IMR-90 (cell line): ENCODE data around the gene PLEKHH1. TPM values are rescaled to one million over a fixed set of nuclear protein-coding genes. Genes with fewer than 3 reads are reported as not detected.
A peak's percentile ranks its signal among the peaks of the same experiment; 100 is the strongest.

ENCODE experiments used
- ATAC-seq: fragments of 200-7000 bp; cut with Tn5 transposase; 2 replicates; pipeline ENCODE4 v1.9.1; 2020; ENCODE audit warnings: low read depth, mild to moderate bottlenecking, moderate library complexity
- BruUV-seq: library from RNA; stranded (reverse); fragments of 400-500 nt; replicated peaks from 2 replicates; lab custom pipeline; 2021; lab: Mats Ljungman, UMichigan
- CTCF ChIA-PET: fragments of 300-600 bp; formaldehyde crosslinking; extraction: SDS; loops from one replicate; lab custom pipeline; 2021; ENCODE audit warnings: antibody characterized with exemption; lab: Yijun Ruan, JAX
- POLR2A ChIA-PET: fragments of 300-600 bp; sonication (Branson Sonifier 250); formaldehyde crosslinking; loops from one replicate; lab custom pipeline; 2022; ENCODE audit warnings: antibody characterized with exemption; ENCODE audit not compliant: unreplicated experiment; lab: Charles Lee
- DNase-seq: peaks from one replicate; pipeline ENCODE4 v3.0.0; 2013
- H2AFZ ChIP-seq: replicated peaks from 2 replicates; pipeline ENCODE3; 2013; ENCODE audit warnings: low read length, mild to moderate bottlenecking; ENCODE audit not compliant: poor library complexity
- H2AK5ac ChIP-seq: 2 replicates; pipeline ENCODE4 v1.6.1; 2013; ENCODE audit warnings: low read depth, low read length, inconsistent platforms
- H2AK9ac ChIP-seq: replicated peaks from 2 replicates; pipeline ENCODE3; 2013; ENCODE audit warnings: mild to moderate bottlenecking, low read depth, low read length, moderate library complexity; ENCODE audit not compliant: poor library complexity
- H2BK120ac ChIP-seq: 2 replicates; pipeline ENCODE4 v1.6.1; 2013; ENCODE audit warnings: low read depth, low read length, inconsistent platforms
- H2BK15ac ChIP-seq: 3 replicates; pipeline ENCODE4 v1.6.1; 2013; ENCODE audit warnings: low read depth, low read length, inconsistent platforms
- H2BK20ac ChIP-seq: 2 replicates; pipeline ENCODE4 v1.6.1; 2013; ENCODE audit warnings: low read depth, mild to moderate bottlenecking, inconsistent platforms, low read length, moderate library complexity
- H2BK5ac ChIP-seq: 2 replicates; pipeline ENCODE4 v1.6.1; 2013; ENCODE audit warnings: mild to moderate bottlenecking, low read depth, low read length, inconsistent platforms; ENCODE audit not compliant: poor library complexity, severe bottlenecking
- H3K14ac ChIP-seq: replicated peaks from 2 replicates; pipeline ENCODE4 v1.6.1; 2013; ENCODE audit warnings: low read depth, low read length, inconsistent platforms
- H3K18ac ChIP-seq: 2 replicates; pipeline ENCODE4 v1.6.1; 2013; ENCODE audit warnings: low read depth, low read length, control low read depth
- H3K23ac ChIP-seq: 2 replicates; pipeline ENCODE4 v1.6.1; 2013; ENCODE audit warnings: low read depth, low read length, inconsistent platforms
- H3K27ac ChIP-seq: 2 replicates; pipeline ENCODE4 v1.5.1; 2013; ENCODE audit warnings: mild to moderate bottlenecking, control low read depth, low read length; ENCODE audit not compliant: insufficient read depth
- H3K27me3 ChIP-seq: 2 replicates; pipeline ENCODE4 v1.6.1; 2013; ENCODE audit warnings: low read length; ENCODE audit not compliant: control insufficient read depth, insufficient read depth
- H3K36me3 ChIP-seq: 2 replicates; pipeline ENCODE4 v1.6.1; 2013; ENCODE audit warnings: low read length, mixed read lengths; ENCODE audit not compliant: control insufficient read depth, insufficient read depth
- H3K4ac ChIP-seq: 2 replicates; pipeline ENCODE4 v1.6.1; 2013; ENCODE audit warnings: low read depth, low read length, inconsistent platforms
- H3K4me1 ChIP-seq: 2 replicates; pipeline ENCODE4 v1.6.1; 2013; ENCODE audit warnings: low read length, mixed read lengths; ENCODE audit not compliant: control insufficient read depth, insufficient read depth
- H3K4me2 ChIP-seq: 2 replicates; pipeline ENCODE4 v1.6.1; 2013; ENCODE audit warnings: low read depth, mild to moderate bottlenecking, control low read depth, low read length, moderate library complexity
- H3K4me3 ChIP-seq: 2 replicates; pipeline ENCODE4 v1.5.1; 2013; ENCODE audit warnings: low read depth, mild to moderate bottlenecking, control low read depth, low read length, moderate library complexity; ENCODE audit not compliant: insufficient read depth
- H3K56ac ChIP-seq: 2 replicates; pipeline ENCODE4 v1.6.1; 2013; ENCODE audit warnings: low read length, inconsistent platforms; ENCODE audit not compliant: insufficient read depth; ENCODE audit errors: extremely low read depth
- H3K79me1 ChIP-seq, 2 experiments: 2 replicates each; pipeline ENCODE4 v1.6.1; 2013; ENCODE audit warnings: low read length in 2 of 2, inconsistent platforms in 1 of 2, low read depth in 1 of 2
- H3K9ac ChIP-seq: 2 replicates; pipeline ENCODE4 v1.6.1; 2013; ENCODE audit warnings: low read depth, low read length, control low read depth
- H3K9me1 ChIP-seq: 2 replicates; pipeline ENCODE4 v1.6.1; 2013; ENCODE audit warnings: low read length, inconsistent platforms; ENCODE audit not compliant: insufficient read depth
- H3K9me3 ChIP-seq: 2 replicates; pipeline ENCODE4 v1.6.1; 2013; ENCODE audit warnings: low read length; ENCODE audit not compliant: control insufficient read depth, insufficient read depth
- H4K20me1 ChIP-seq: 2 replicates; pipeline ENCODE4 v1.6.1; 2013; ENCODE audit warnings: low read length, inconsistent platforms; ENCODE audit not compliant: insufficient read depth
- H4K5ac ChIP-seq: 2 replicates; pipeline ENCODE4 v1.6.1; 2013; ENCODE audit warnings: mild to moderate bottlenecking, low read depth, low read length, control low read depth
- H4K8ac ChIP-seq, 2 experiments: 2 replicates each; pipeline ENCODE4 v1.6.1; 2013; ENCODE audit warnings: low read depth in 2 of 2, low read length in 2 of 2, control low read depth in 1 of 2, inconsistent platforms in 1 of 2
- H4K91ac ChIP-seq: 2 replicates; pipeline ENCODE4 v1.6.1; 2013; ENCODE audit warnings: low read depth, low read length, inconsistent platforms; ENCODE audit not compliant: insufficient read depth
- CTCF ChIP-seq: conservative IDR thresholded peaks from 2 replicates; pipeline ENCODE4 v1.5.1; 2012; ENCODE audit warnings: mild to moderate bottlenecking, low read depth, low read length, improper control_type of control experiment
- ELK1 ChIP-seq: fragments of 150-350 bp; IDR thresholded peaks from 2 replicates; pipeline ENCODE4 v1.6.1; 2016; ENCODE audit warnings: low read depth, mild to moderate bottlenecking, low read length, moderate library complexity, borderline replicate concordance
- MAZ ChIP-seq: IDR thresholded peaks from 2 replicates; pipeline ENCODE4 v1.6.1; 2012; ENCODE audit warnings: low read depth, mild to moderate bottlenecking, low read length, improper control_type of control experiment, moderate library complexity, borderline replicate concordance
- NFE2L2 ChIP-seq: fragments of 150-350 bp; IDR thresholded peaks from 2 replicates; pipeline ENCODE4 v1.6.1; 2016; ENCODE audit warnings: low read depth, mild to moderate bottlenecking, low read length
- RAD21 ChIP-seq: IDR thresholded peaks from 2 replicates; pipeline ENCODE4 v1.6.1; 2012; ENCODE audit warnings: low read length, improper control_type of control experiment
- SMC3 ChIP-seq: fragments of 150-350 bp; IDR thresholded peaks from 2 replicates; pipeline ENCODE4 v1.6.1; 2016; ENCODE audit warnings: low read depth, mild to moderate bottlenecking, antibody characterized with exemption, low read length, moderate library complexity
- dilution Hi-C: fragments of 300-500 bp; cut with HindIII; formaldehyde crosslinking; loops from one replicate; pipeline ENCODE4 v1.14.3; 2018; ENCODE audit warnings: low sequenced_read_pairs; ENCODE audit not compliant: unreplicated experiment
- in situ Hi-C: fragments of 300-500 bp; cut with MboI; formaldehyde crosslinking; loops from 3 replicates; pipeline ENCODE4 v1.14.3; 2019; ENCODE audit warnings: low sequenced_read_pairs, inconsistent platforms, mixed read lengths
- intact Hi-C: fragments of 100-400 bp; cut with micrococcal nuclease; formaldehyde crosslinking; loops from 2 replicates; pipeline ENCODE4 v1.10.0; 2022
- polyA plus RNA-seq, 3 experiments: library from polyadenylated mRNA; depleted of rRNA; stranded (reverse); fragments of >200 nt; gene quantifications; 2 replicates each; pipeline ENCODE4 v1.2.3, GENCODE V29; 2012; ENCODE audit warnings: low replicate concordance in 1 of 3
- total RNA-seq: library from RNA; depleted of rRNA; stranded (reverse); fragments of >200 nt; gene quantifications from 2 replicates; pipeline ENCODE4 v1.2.3, GENCODE V29; 2012

The PLEKHH1 gene
- total and polyA plus RNA-seq, 2 of the 4 experiments (the other 2 are of a cell fraction) = under 0.01 to 0.34 TPM

- Histone ChIP-seq H2AK9ac (no peak overlapping the region), H3K4me1 (peaks cover 3% of the 10 kb centered on the region; the same call in 1 of the 2 replicates), H3K4me3 (no peak overlapping the region), H3K36me3 (no peaks in the 10 kb centered on the region), H3K4ac (no peak overlapping the region), H2BK5ac (no peak overlapping the region), H4K91ac (no peak overlapping the region), H3K9ac (no peak overlapping the region), H3K23ac (no peak overlapping the region), H4K20me1 (no peaks in the 10 kb centered on the region), H2BK15ac (no peak overlapping the region), H2AFZ (no peak overlapping the region), H3K18ac (no peak overlapping the region), H3K27me3 (peaks cover 6% of the 10 kb centered on the region), H3K14ac (no peak overlapping the region), H3K9me3 (no peaks in the 10 kb centered on the region), H4K8ac (no peak overlapping the region), H3K4me2 (no peak overlapping the region), H3K9me1 (no peaks in the 10 kb centered on the region), H2AK5ac (no peak overlapping the region), H3K56ac (no peak overlapping the region), H2BK20ac (no peak overlapping the region), H3K79me1 (no peaks in the 10 kb centered on the region), H4K5ac (no peak overlapping the region), H3K27ac (no peak overlapping the region), H2BK120ac (no peak overlapping the region)
- dilution Hi-C loops (no loop called here), intact Hi-C loops (loop anchor here (1.0 kb wide), 3 partner anchors 34 to 86 kb away; no protein-coding TSS in a partner anchor), in situ Hi-C loops (no loop called here)
- ChIA-PET CTCF (interaction anchor here (0.7 to 2.2 kb wide), 8 partner anchors 11 to 190 kb away, joined by 3 to 21 read pairs (median 4); partner anchors contain the start of gene PIGH), POLR2A (no interaction called here)
- DNase-seq = peak; percentile 79
- no peak for TF ChIP-seq NFE2L2
- TF ChIP-seq CTCF = peak; percentile 86
- peak; percentile 89 for TF ChIP-seq SMC3
- TF ChIP-seq MAZ = no peak
- TF ChIP-seq ELK1 = no peak
- peak; percentile 79 for TF ChIP-seq RAD21
- ATAC-seq = peak; percentile 53
- no TSS peak for BruUV-seq
These were observed 85.5 kb downstream of the PLEKHH1 start for GRCh38 chr14:67618617-67619063.
